G401 (cell line): ENCODE results near the gene GPI. TPM values are rescaled to one million over a fixed set of nuclear protein-coding genes. Genes with fewer than 3 reads are reported as not detected.
"Not testable (repeated sequence)": the region's sequence is repeated elsewhere in the genome, so short reads cannot be mapped to it uniquely, and the experiment has no call there.

Experiments used
- DNase-seq: peaks from one replicate; pipeline ENCODE4 v3.0.0-alpha.2; 2015; ENCODE audit warnings: low spot score
- in situ Hi-C: cut with HindIII; loops from 2 replicates; pipeline ENCODE4 v1.10.0; 2016; ENCODE audit warnings: low sequenced_read_pairs, mixed read lengths
- total RNA-seq: library from RNA; depleted of rRNA; stranded (reverse); fragments of >200 nt; shearing (Covaris generic); gene quantifications from 2 replicates; pipeline ENCODE4 v1.2.3, GENCODE V29; 2014; rRNA removed

The GPI gene
- 216 TPM in 2 replicates for total RNA-seq

DNA sequence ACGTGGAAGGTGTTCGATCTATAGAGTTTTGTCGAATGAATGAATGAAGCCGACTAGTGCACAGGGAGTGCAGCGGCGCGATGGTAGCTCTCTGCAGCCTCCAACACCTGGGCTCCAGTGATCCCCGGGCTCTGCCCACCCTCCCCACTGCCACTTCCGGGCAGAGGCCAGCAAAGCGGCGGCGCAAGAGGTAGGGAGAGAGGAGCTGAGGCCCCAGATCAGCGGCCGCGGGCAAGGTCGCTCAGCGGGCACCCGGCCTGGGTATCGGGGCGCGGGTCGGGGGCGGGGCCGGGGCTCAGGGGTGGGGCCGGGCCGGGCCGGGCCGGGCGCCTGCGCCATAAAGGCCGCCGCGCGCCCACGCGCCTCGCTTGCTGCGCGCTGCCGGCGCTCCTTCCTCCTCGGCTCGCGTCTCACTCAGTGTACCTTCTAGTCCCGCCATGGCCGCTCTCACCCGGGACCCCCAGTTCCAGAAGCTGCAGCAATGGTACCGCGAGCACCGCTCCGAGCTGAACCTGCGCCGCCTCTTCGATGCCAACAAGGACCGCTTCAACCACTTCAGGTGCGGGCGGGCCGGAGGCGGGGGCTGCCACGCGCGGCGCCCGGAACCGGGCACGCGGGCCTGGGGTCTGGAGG, at the start of gene GPI:
Gene GPI (plus strand): TSS at position 367 of the 633 bp plus-strand sequence. CDS start 71 bp downstream, at position 438.
- peak; percentile 73 for DNase-seq
- in situ Hi-C loops, result no loop called here

DNA sequence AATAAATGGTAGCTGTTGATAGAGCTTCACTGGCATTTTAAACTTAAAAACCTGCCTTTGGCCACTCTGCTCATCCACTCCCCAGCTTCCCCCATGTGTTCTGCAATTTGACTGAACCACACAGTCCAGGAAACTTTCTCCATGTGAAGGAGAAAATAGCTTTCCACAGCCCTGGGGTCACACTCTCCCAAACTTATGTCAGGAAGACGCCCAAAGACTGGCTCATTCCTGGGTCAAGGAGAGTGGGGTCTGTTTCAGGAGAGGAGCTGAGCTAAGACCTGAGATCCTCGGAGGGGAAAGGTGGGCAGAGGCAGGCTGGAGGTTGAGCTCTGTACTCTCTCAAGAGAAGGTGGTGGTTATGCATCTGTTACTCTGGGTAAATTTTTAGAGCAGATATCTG, 48.7 kb upstream of the GPI start:
- in situ Hi-C loops, result no loop called here
- DNase-seq, result no peak

DNA sequence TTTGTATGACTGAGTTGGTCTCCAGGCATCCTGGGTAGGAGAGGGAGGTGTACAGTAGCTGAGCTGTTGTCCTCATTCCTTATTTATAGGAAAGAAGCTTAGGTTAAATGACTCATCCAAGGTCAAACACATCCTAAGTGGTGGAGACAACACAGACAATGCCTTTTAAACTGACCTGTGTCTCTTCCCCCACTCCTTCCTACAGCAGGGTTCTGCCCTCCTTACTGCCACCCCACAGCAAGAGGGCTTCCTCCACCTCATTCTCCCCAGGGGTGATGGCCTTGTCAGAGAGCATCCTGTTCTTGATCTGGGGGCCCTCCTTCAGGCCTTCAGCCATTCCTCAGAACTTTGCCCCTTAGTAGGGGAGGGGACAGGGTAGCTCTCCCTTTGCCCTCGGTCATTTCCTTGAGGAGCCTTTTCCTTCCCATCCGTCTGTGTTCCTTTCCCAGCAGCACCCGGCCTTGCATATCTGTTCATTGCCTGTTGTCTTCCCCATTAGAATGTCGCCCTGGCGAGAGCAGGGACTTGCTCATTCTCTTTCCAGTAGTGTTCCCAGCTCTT, 48.2 kb upstream of the GPI start:
- DNase-seq, result no peak
- in situ Hi-C loops, result no loop called here

- peak; percentile 41 for DNase-seq
- in situ Hi-C loops, result no loop called here
These were observed 47.6 kb upstream of the GPI start for GRCh38 chr19:34317311-34317927.

DNA sequence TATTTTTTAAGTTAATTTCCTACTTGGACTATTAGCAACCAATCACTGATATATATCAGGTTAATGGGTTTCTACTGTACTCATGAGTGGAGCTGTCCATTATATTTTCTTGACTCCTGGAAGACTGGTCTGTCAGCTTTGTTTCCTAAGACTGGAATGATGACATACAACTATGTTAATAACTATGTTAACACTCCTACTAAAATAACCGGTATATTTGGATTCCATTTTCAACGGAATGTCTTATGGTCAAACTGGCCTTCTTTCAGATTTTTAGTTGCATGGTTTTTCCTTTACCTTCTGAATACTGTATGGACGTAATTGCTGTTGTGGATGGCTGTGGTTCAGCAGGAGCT, 45.8 kb upstream of the GPI start:
- in situ Hi-C loops, result no loop called here
- DNase-seq, result peak; percentile 15

GRCh38 chr19:34319785-34320184, 45.2 kb upstream of the GPI start:
- DNase-seq, result peak; percentile 72
- in situ Hi-C loops, result no loop called here

DNA sequence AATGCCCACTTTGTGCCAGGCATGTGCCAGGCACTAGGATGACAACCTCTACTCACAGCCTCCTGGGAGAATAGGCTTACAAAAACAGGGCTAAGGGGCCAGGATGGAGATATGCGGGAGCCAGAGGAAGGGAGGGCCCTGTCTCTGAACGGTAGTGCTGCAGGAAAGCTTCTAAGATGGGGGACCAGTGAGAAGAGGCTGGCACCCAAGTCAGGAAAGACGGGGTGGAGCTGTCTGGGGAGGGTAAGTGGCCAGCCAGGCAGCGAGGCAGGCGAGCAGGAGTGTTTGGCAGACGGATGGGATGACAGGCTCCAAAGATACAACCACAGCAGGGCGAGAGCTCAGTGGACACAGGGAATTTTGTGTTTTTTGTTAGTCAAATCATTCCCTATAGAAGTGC, 44.7 kb upstream of the GPI start:
- in situ Hi-C loops, result no loop called here
- peak; percentile 70 for DNase-seq

- no peak for DNase-seq
- in situ Hi-C loops, result no loop called here
These were observed 43.3 kb upstream of the GPI start for GRCh38 chr19:34321735-34322134.

DNA sequence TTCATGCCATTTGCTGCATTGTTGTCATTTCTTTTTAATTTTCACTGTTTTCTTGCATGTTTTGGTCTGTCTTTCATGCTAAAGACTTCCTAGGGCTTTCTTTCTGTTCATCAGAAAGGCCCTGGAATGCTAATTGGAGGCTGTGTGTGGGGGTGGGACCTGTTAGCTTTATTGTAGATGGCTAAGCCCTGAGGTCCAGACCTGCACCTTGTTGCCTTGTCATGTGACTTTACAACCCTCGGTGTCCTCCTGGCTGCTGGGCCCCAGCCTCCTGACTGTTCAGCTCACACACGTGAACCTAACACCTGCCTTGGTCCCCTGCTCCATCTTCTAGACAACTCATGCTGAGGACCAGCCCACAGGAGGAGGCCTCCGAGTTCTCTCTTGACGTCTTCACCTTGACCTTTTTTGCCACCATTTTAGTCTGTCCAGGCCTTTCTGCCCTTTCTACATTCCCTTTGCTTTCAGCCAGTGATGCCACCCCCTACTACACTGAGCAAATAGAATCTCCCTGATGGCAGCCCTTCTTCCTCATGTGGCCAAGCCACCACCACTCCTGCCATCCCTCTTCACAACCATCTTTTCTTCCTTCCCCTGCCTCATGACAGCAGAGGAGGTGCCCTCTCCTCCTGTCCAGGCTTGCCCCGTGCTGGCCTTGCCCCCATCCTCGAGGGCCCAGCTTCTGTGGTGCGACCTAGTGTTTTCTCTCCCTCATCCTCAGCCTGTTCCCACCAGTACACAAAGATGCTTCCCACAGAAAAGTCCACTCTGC, 41.4 kb upstream of the GPI start:
- no peak for DNase-seq
- in situ Hi-C loops, result no loop called here

DNA sequence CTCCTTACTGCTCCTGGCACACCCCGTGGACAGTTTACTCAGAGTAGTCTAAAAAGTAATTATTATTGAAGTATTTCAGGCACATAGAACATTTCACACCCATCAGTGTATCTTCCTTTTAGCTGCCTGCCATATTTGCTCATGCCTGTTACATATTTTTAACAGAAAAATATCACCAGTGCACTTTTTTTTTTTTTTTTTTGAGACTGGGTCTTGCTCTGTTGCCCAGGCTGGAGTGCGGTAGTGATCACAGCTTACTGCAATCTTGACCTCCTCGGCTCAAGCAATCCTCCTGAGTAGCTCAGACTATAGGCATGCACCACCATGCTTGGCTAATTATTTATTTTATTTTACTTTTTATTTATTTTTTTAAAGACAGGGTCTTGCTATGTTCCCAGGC, 40.7 kb upstream of the GPI start:
- in situ Hi-C loops, result no loop called here
- DNase-seq, result no peak

DNA sequence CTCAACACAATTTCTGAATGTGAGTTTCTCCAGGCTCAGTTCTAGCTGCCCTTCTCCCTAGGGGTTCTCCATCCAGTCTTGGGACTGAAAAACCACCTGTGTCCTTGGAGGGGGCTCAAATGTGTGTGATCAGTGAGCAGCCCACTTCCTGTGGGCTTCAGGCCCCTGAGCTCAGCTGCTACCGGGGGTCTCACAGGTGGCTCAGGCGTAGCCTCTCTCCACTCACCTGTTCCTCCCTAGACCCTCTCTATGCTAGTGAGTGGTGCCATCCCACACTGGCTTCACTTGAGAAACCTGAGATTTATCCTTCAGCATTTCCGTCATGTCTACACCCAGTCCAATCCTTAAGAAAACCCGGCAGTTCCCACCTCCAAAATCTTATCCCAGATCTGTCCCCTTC, 39.8 kb upstream of the GPI start:
- in situ Hi-C loops, result no loop called here
- DNase-seq, result no peak

DNA sequence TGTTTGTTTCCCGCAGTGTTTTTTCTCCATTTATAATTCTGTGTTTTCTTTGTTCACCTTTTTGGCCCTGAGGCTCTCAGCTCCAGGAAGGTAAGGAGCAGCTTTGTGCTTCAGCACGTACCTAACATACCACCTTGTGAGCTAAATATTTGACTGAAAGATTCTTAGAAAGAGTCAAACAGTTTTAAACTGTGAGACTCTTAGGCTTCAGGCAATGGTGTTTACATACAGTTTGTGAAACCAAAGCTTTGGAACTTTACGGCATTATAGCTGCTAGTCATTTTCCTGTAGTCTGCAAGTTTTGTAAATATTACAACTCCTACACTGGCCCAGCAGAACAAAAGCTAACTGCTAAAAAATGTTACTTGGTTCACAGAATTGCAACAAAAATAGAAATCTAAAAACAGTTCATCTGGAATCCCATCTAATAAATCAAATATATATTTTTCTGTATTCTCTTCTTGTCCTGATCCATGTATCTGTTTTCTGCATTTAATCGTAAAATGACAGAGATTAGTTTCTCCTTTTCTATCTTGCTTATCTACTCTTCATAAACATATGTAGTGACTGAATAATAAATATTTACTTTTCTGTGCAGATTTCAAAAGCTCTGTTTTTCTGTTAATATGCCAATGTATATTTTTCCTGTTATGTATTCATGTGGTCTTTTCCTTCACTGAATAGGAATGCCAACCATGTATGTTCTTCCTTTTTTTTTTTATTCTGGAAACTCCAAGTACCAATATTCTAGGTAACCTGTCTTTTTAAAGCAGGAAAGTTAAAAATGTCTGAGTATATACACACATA, 38.8 kb upstream of the GPI start:
- in situ Hi-C loops, result no loop called here
- DNase-seq, result no peak

DNA sequence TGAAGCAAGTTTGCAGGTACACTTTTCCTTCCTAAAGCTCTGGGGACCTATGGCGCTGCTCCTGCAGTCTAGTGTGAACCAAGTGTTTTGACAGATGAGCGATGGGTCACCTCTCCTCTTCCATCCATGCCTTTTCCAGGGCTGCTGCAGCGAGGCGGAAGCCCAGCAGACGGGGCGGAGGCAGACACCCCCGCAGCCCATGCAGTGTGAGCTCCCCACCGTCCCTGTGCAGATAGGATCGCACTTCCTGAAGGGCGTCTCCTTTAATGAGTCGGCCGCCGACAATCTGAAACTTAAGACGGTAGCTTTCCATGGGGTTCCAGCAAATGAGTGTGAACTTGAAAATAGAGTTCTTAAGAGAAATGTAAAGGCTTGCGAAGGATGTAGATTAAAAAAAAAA, 37.1 kb upstream of the GPI start:
- in situ Hi-C loops, result no loop called here
- DNase-seq, result no peak

GRCh38 chr19:34328982-34329381, 36.0 kb upstream of the GPI start:
- no peak for DNase-seq
- in situ Hi-C loops, result no loop called here

GRCh38 chr19:34330116-34330515, 34.9 kb upstream of the GPI start:
- DNase-seq, result peak; percentile 19
- in situ Hi-C loops, result no loop called here

DNA sequence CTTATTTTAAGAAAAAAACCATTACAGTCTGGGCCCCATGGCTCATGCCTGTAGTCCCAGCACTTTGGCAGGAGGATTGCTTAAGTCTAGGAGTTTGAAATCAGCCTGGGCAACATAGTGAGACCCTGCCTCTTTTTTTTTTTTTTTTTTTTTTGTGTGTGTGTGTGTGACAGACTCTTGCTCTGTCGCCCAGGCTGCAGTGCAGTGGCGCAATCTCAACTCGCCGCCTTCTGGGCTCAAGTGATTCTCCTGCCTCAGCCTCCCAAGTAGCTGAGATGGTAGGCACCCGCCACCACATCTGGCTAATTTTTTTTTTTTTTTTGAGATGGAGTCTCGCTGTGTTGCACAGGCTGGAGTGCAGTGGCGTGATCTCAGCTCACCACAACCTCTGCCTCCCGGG, 34.4 kb upstream of the GPI start:
- DNase-seq, in situ Hi-C loops: not testable (repeated sequence)

DNA sequence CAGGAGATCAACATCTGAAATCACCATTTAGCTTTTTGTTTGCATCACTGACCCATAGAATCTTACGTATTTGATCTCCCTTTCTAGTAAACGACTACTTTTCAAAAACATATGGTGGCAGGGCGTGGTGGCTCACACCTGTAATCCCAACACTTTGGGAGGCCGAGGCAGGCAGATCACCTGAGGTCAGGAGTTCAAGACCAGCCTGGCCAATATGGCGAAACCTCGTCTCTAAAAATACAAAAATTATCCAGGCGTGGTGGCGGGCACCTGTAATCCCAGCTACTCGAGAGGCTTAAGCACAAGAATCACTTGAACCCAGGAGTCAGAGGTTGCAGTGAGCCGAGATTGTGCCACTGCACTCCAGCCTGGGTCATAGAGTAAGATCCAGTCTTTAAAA, 33.4 kb upstream of the GPI start:
- in situ Hi-C loops, DNase-seq: not testable (repeated sequence)

DNA sequence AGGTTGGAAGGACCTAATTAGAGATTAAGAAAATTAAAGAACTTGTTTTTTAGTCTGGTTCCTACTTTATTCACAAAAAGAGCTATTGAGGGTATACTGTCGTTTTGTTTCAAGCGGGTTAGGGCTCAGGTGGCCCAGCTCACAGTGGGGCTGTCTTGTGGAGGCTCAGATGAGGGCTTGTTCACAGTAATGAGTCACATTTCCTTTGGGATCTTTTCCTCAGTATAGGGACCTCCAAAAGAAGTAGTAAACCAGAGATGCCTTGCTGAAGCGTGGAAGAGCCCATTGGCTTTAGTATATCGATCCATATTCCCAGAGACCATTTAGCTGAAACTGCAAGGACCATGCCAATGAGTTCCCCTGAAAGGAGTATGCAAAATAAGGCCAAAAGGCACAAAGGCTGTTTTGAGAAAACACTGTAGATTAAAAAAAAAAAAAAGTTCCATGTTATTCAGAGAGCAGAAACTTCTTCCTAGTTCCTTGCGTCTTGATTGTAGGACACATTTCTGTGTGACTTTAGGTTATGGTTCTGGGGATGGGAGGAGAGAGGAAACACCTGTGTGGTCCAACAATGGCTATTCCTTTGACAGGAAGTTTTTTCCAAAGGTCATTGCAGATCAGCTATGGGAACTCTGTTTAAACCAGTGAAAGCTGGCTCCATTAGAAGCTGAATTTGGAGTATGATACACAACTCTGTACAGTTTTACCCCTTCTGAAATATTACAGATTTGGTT, 32.8 kb upstream of the GPI start:
- DNase-seq, result no peak
- in situ Hi-C loops, result no loop called here

DNA sequence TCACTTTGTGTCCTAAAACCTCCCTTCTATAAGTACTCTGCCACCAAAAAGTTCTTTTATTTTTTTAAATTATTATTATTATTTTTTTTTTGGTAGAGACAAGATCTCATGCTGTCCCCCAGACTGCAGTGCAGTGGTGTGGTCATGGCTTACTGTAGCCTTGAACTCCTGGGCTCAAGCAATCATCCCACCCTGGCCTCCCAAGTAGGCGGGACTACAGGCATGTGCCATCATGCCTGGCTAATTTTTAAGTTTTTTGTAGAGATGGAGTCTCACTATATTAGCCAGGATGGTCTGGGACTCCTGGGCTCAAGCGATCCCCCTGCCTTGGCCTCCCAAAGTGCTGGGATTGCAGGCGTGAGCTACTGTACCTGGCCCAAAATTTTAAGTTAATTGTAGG, 29.1 kb upstream of the GPI start:
- no peak for DNase-seq
- in situ Hi-C loops, result no loop called here
